GM12878 (cell line): ENCODE measurements around the gene CACFD1. TPM values are rescaled to one million over a fixed set of nuclear protein-coding genes. Genes with fewer than 3 reads are reported as not detected.

Source experiments
- BCL11A ChIP-seq: IDR thresholded peaks from 2 replicates; pipeline ENCODE4 v1.6.1; 2011; ENCODE audit warnings: low read depth, low read length
- CBX3 ChIP-seq: fragments of 200-600 bp; sonication (generic); IDR thresholded peaks from 2 replicates; pipeline ENCODE4 v1.6.1; 2016; ENCODE audit warnings: low read depth, borderline replicate concordance
- CREB1 ChIP-seq: IDR thresholded peaks from 2 replicates; pipeline ENCODE4 v1.6.1; 2012; ENCODE audit warnings: low read depth, mild to moderate bottlenecking, inconsistent platforms
- EGR1 ChIP-seq, 2 experiments: IDR thresholded peaks; 1 replicate in 1 of 2; 2 replicates in 1 of 2; pipeline ENCODE4 v1.6.1; 2011 to 2012; ENCODE audit warnings: low read depth in 2 of 2, low read length in 2 of 2, borderline replicate concordance in 1 of 2, mild to moderate bottlenecking in 1 of 2, moderate library complexity in 1 of 2
- ETV6 ChIP-seq, 2 experiments: fragments of 450-650 bp in 1 of 2; IDR thresholded peaks in 1 of 2; conservative IDR thresholded peaks in 1 of 2; 2 replicates each; pipeline ENCODE4 v1.6.1; 2014; ENCODE audit warnings: antibody characterized with exemption in 1 of 2, borderline replicate concordance in 1 of 2, low read depth in 1 of 2, mild to moderate bottlenecking in 1 of 2, moderate library complexity in 1 of 2
- FOXK2 ChIP-seq: fragments of 450-650 bp; IDR thresholded peaks from 2 replicates; pipeline ENCODE4 v1.6.1; 2017; ENCODE audit warnings: mild to moderate bottlenecking, moderate library complexity
- HSF1 ChIP-seq: fragments of 150-350 bp; IDR thresholded peaks from 2 replicates; pipeline ENCODE4 v1.6.1; 2014; ENCODE audit warnings: mild to moderate bottlenecking, low read depth, low read length
- IRF3 ChIP-seq: fragments of 450-650 bp; IDR thresholded peaks from 2 replicates; pipeline ENCODE4 v1.6.1; 2014; ENCODE audit warnings: mild to moderate bottlenecking
- IRF5 ChIP-seq: fragments of 450-650 bp; IDR thresholded peaks from 2 replicates; pipeline ENCODE4 v1.6.1; 2017; ENCODE audit warnings: borderline replicate concordance
- KLF5 ChIP-seq: fragments of 450-650 bp; IDR thresholded peaks from 2 replicates; pipeline ENCODE4 v1.6.1; 2014; ENCODE audit warnings: mild to moderate bottlenecking; ENCODE audit not compliant: partially characterized antibody
- MTA2 ChIP-seq: fragments of 450-650 bp; IDR thresholded peaks from 2 replicates; pipeline ENCODE4 v1.6.1; 2016; ENCODE audit warnings: low read depth, mild to moderate bottlenecking, moderate library complexity
- MYB ChIP-seq: fragments of 150-350 bp; IDR thresholded peaks from 2 replicates; pipeline ENCODE4 v1.6.1; 2014; ENCODE audit warnings: mild to moderate bottlenecking, low read depth, low read length, borderline replicate concordance
- NRF1 ChIP-seq: conservative IDR thresholded peaks from 2 replicates; pipeline ENCODE4 v1.6.1; 2011; ENCODE audit warnings: mild to moderate bottlenecking, low read depth, low read length, improper control_type of control experiment
- PKNOX1 ChIP-seq: fragments of 450-650 bp; IDR thresholded peaks from 2 replicates; pipeline ENCODE4 v1.6.1; 2016; ENCODE audit warnings: mild to moderate bottlenecking
- POLR2A ChIP-seq: IDR thresholded peaks from 2 replicates; pipeline ENCODE4 v1.6.1; 2011; ENCODE audit warnings: low read depth, mild to moderate bottlenecking, low read length
- POLR2AphosphoS5 ChIP-seq: IDR thresholded peaks from 2 replicates; pipeline ENCODE4 v1.6.1; 2011; ENCODE audit warnings: mild to moderate bottlenecking, low read length, inconsistent platforms
- SIN3A ChIP-seq: IDR thresholded peaks from 2 replicates; pipeline ENCODE4 v1.6.1; 2012; ENCODE audit warnings: low read depth, low read length, improper control_type of control experiment
- SMAD5 ChIP-seq: IDR thresholded peaks from 2 replicates; pipeline ENCODE4 v1.6.1; 2016; ENCODE audit warnings: antibody characterized with exemption, low read depth
- STAT1 ChIP-seq: fragments of 450-650 bp; conservative IDR thresholded peaks from 2 replicates; pipeline ENCODE4 v1.6.1; 2014; ENCODE audit warnings: antibody characterized with exemption, mild to moderate bottlenecking
- SUZ12 ChIP-seq: fragments of 200-600 bp; sonication (generic); IDR thresholded peaks from one replicate; pipeline ENCODE4 v1.6.1; 2018; ENCODE audit warnings: antibody characterized with exemption, mild to moderate bottlenecking; ENCODE audit not compliant: unreplicated experiment
- USF1 ChIP-seq: IDR thresholded peaks from 2 replicates; pipeline ENCODE4 v1.6.1; 2011; ENCODE audit warnings: borderline replicate concordance, low read depth, mild to moderate bottlenecking, moderate library complexity, mixed read lengths, low read length; ENCODE audit not compliant: insufficient read depth; ENCODE audit errors: extremely low read length
- WRNIP1 ChIP-seq: IDR thresholded peaks from 2 replicates; pipeline ENCODE4 v1.6.1; 2011; ENCODE audit warnings: low read depth, low read length, improper control_type of control experiment, borderline replicate concordance
- ZBED1 ChIP-seq: IDR thresholded peaks from 2 replicates; pipeline ENCODE4 v1.6.1; 2016; ENCODE audit warnings: borderline replicate concordance
- ZNF207 ChIP-seq: fragments of 450-650 bp; IDR thresholded peaks from 2 replicates; pipeline ENCODE4 v1.6.1; 2014; ENCODE audit warnings: antibody characterized with exemption, mild to moderate bottlenecking, borderline replicate concordance
- ZNF622 ChIP-seq: fragments of 450-650 bp; IDR thresholded peaks from 2 replicates; pipeline ENCODE4 v1.6.1; 2017; ENCODE audit warnings: mild to moderate bottlenecking, inconsistent platforms
- polyA plus RNA-seq, 11 experiments: library from polyadenylated mRNA; depleted of rRNA in 4 of 11; unstranded in 6 of 11; stranded (reverse) in 5 of 11; fragments of >200 nt; fragmentation: Nextera tagmentation in 4 of 11; fragmentation: Illumina TruSeq in 1 of 11; extraction: Ambion mirVana in 4 of 11; extraction: Trizol in 1 of 11; gene quantifications; 1 replicate in 1 of 11; 2 replicates in 10 of 11; pipeline versions ENCODE4 v1.2.1 to v1.2.3, GENCODE V29; 2011 to 2016; ENCODE audit warnings: inconsistent platforms in 2 of 11, missing spikeins in 2 of 11, low read depth in 1 of 11
- total RNA-seq, 4 experiments: library from RNA; depleted of rRNA in 3 of 4; stranded (reverse); fragments of >200 nt in 3 of 4; fragmentation: Illumina TruSeq in 1 of 4; extraction: Trizol in 1 of 4; gene quantifications; 2 replicates each; pipeline versions ENCODE4 v1.2.1 to v1.2.3, GENCODE V29; 2013 to 2021

Gene CACFD1
- total and polyA plus RNA-seq, 10 of the 15 experiments (the other 5 are each of a cell fraction or from before 2014, with no cell fraction given), result 0.09 to 5.8 (median 1.4) TPM; not detected in 1

GRCh38 chr9:133477992-133478850 is 18.4 kb downstream of the CACFD1 start (continued):
- TF ChIP-seq CREB1, result 0 out of 2 replicates have a peak, but pooled peaks have one; percentile 10
- TF ChIP-seq KLF5, result no peak
- no peak for TF ChIP-seq SUZ12
- no peak for TF ChIP-seq USF1
- TF ChIP-seq MTA2, result 0 out of 2 replicates have a peak, but pooled peaks have one; percentile 38
- TF ChIP-seq SMAD5, result no peak
- TF ChIP-seq POLR2AphosphoS5, result peak; percentile 54; the same call in 1 of the 2 replicates
- no peak for TF ChIP-seq PKNOX1
- no peak for TF ChIP-seq IRF5
- no peak; the same call in 1 of the 2 replicates for TF ChIP-seq SIN3A
- no peak for TF ChIP-seq ETV6 (conservative IDR thresholded peaks at IDR 0.05 in 1 of 2, IDR thresholded peaks at IDR 0.05 in 1 of 2; ENCODE audit: borderline replicate concordance in 1 of 2, low read depth in 1 of 2)
- TF ChIP-seq CBX3, result no peak
- TF ChIP-seq POLR2A, result no peak
- no peak for TF ChIP-seq ZNF207
- TF ChIP-seq ZBED1, result no peak
- TF ChIP-seq EGR1 (IDR thresholded peaks at IDR 0.05; ENCODE audit: borderline replicate concordance in 1 of 2, low read depth in 2 of 2, low read length in 2 of 2), result 0 out of 3 replicates have a peak, but pooled peaks of 1 of the 2 experiments have one; percentile 23
- TF ChIP-seq ZNF622, result no peak
- no peak for TF ChIP-seq STAT1
- no peak for TF ChIP-seq HSF1
- no peak for TF ChIP-seq IRF3
- no peak for TF ChIP-seq FOXK2
- TF ChIP-seq MYB, result no peak
- no peak for TF ChIP-seq WRNIP1
- no peak for TF ChIP-seq NRF1
- TF ChIP-seq BCL11A, result peak; percentile 40; the same call in 1 of the 2 replicates
